Panc1 (cell line): ENCODE data around the gene IL17RE. TPM values are rescaled to one million over a fixed set of nuclear protein-coding genes. Genes with fewer than 3 reads are reported as not detected.

Experiments used
- ATAC-seq: fragments of 200-7000 bp; cut with Tn5 transposase; 2 replicates; pipeline ENCODE4 v1.9.1; 2020; ENCODE audit warnings: mild to moderate bottlenecking, moderate library complexity
- BruUV-seq: library from RNA; stranded (reverse); fragments of 400-500 nt; replicated peaks from 2 replicates; lab custom pipeline; 2021; lab: Mats Ljungman, UMichigan
- CTCF ChIA-PET: fragments of 300-600 bp; sonication (Branson Sonifier 250); formaldehyde crosslinking; loops from one replicate; lab custom pipeline; 2022; ENCODE audit warnings: antibody characterized with exemption; lab: Charles Lee
- POLR2A ChIA-PET: fragments of 300-600 bp; sonication (Branson Sonifier 250); formaldehyde crosslinking; loops from one replicate; lab custom pipeline; 2022; ENCODE audit warnings: antibody characterized with exemption; lab: Charles Lee
- DNase-seq: peaks from one replicate; pipeline ENCODE4 v3.0.0-alpha.2; 2010; ENCODE audit warnings: low read depth, low spot score
- H3K27ac ChIP-seq: 2 replicates; pipeline ENCODE4 v1.5.1; 2011; ENCODE audit warnings: mild to moderate bottlenecking, low read length, inconsistent platforms
- H3K27me3 ChIP-seq: fragments of 200-500 bp; sonication (Bioruptor generic); 2 replicates; pipeline ENCODE4 v1.6.0; 2014; ENCODE audit warnings: low read length, inconsistent platforms; ENCODE audit not compliant: control insufficient read depth, insufficient read depth
- H3K36me3 ChIP-seq: fragments of 200-500 bp; sonication (Bioruptor generic); 2 replicates; pipeline ENCODE4 v1.5.1; 2014; ENCODE audit warnings: inconsistent platforms, mild to moderate bottlenecking, low read length, moderate library complexity; ENCODE audit not compliant: control insufficient read depth, insufficient read depth
- H3K4me1 ChIP-seq: 2 replicates; pipeline ENCODE4 v1.5.1; 2011; ENCODE audit warnings: inconsistent platforms, mild to moderate bottlenecking, low read length, moderate library complexity; ENCODE audit not compliant: control insufficient read depth, insufficient read depth
- H3K4me3 ChIP-seq, 2 experiments: 2 replicates each; pipeline ENCODE4 v1.5.1; 2011 to 2012; ENCODE audit warnings: low read depth in 2 of 2, low read length in 2 of 2, mild to moderate bottlenecking in 2 of 2, inconsistent platforms in 1 of 2, moderate library complexity in 1 of 2
- H3K9me3 ChIP-seq: fragments of 200-500 bp; sonication (Bioruptor generic); 2 replicates; pipeline ENCODE4 v1.5.1; 2014; ENCODE audit warnings: low read depth, mild to moderate bottlenecking, inconsistent platforms, low read length, moderate library complexity; ENCODE audit not compliant: control insufficient read depth, insufficient read depth
- POLR2AphosphoS5 ChIP-seq: IDR thresholded peaks from 2 replicates; pipeline ENCODE4 v1.6.1; 2012; ENCODE audit warnings: mild to moderate bottlenecking, low read depth, low read length, moderate library complexity
- SIN3A ChIP-seq: IDR thresholded peaks from 2 replicates; pipeline ENCODE4 v1.6.1; 2012; ENCODE audit warnings: low read depth, mild to moderate bottlenecking, low read length, moderate library complexity, borderline replicate concordance; ENCODE audit not compliant: insufficient read depth
- TCF7L2 ChIP-seq: IDR thresholded peaks from 2 replicates; pipeline ENCODE4 v1.6.1; 2011; ENCODE audit warnings: mild to moderate bottlenecking, low read depth, low read length, inconsistent platforms
- in situ Hi-C: cut with HindIII; loops from 2 replicates; pipeline ENCODE4 v1.10.0; 2016; ENCODE audit warnings: low sequenced_read_pairs, low pct_unique_long_range_greater_than_20kb
- intact Hi-C: fragments of 100-400 bp; cut with micrococcal nuclease; formaldehyde crosslinking; loops from one replicate; pipeline ENCODE4 v1.10.0; 2022; ENCODE audit not compliant: unreplicated experiment
- total RNA-seq: library from RNA; stranded (reverse); gene quantifications from one replicate; pipeline ENCODE4 v1.2.1, GENCODE V29; 2021; ENCODE audit not compliant: unreplicated experiment
- TF ChIP-seq, protein P1 (sequence below): fragments of 450-650 bp; IDR thresholded peaks from 2 replicates; pipeline ENCODE4 v1.5.1; 2017; ENCODE audit warnings: mild to moderate bottlenecking
- TF ChIP-seq, protein P2 (sequence below), 2 experiments: IDR thresholded peaks; 2 replicates each; pipeline ENCODE4 v1.6.1; 2011 to 2012; ENCODE audit warnings: low read depth in 2 of 2, control low read depth in 1 of 2, low read length in 1 of 2, mild to moderate bottlenecking in 1 of 2, moderate library complexity in 1 of 2; ENCODE audit not compliant: insufficient read depth in 1 of 2

IL17RE gene
- total RNA-seq, 1 experiment from 2014 or later, result 1.1 TPM

DNA sequence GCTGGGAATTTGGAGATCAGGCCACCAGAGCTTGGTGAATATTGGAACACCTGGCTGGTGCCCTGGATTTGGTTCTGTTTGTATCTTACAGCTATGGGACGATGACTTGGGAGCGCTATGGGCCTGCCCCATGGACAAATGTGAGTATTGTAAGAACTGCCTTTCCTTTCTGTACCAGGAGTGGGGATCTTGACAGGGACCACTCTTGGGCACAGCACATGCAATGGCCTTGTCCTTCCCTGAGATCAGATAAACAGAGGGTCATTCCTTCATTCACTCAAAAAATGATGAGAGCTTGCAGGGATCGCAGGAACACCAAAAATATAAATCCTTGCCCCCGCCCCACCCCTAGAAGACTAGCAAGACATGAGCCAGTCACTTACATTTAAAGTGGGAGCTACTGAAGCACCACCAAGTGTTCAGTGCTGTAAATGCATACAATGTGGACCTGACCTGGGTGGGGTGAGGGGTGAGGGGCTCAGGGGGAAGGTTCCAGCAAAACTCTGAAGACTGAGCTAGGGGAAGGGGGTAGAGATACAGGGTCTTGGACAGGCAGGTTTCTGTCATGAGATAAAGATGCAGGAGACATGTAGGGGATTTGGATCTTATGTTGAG lies 28.3 kb downstream of the IL17RE start:
- Histone ChIP-seq H3K4me3 (no peak overlapping the region), H3K4me1 (0 out of 2 replicates have a peak, but pooled peaks cover 4% of the 10 kb centered on the region), H3K9me3 (no peaks in the 10 kb centered on the region), H3K27ac (no peak overlapping the region), H3K27me3 (no peaks in the 10 kb centered on the region), H3K36me3 (no peaks in the 10 kb centered on the region)
- ATAC-seq (no peak), DNase-seq (no peak)
- ChIA-PET POLR2A (no interaction called here), CTCF (interaction anchor here (0.7 kb wide), 1 partner anchor 15 kb away, joined by 11 read pairs; no protein-coding TSS in a partner anchor)
- no TSS peak for BruUV-seq
- TF ChIP-seq, protein P1, sequence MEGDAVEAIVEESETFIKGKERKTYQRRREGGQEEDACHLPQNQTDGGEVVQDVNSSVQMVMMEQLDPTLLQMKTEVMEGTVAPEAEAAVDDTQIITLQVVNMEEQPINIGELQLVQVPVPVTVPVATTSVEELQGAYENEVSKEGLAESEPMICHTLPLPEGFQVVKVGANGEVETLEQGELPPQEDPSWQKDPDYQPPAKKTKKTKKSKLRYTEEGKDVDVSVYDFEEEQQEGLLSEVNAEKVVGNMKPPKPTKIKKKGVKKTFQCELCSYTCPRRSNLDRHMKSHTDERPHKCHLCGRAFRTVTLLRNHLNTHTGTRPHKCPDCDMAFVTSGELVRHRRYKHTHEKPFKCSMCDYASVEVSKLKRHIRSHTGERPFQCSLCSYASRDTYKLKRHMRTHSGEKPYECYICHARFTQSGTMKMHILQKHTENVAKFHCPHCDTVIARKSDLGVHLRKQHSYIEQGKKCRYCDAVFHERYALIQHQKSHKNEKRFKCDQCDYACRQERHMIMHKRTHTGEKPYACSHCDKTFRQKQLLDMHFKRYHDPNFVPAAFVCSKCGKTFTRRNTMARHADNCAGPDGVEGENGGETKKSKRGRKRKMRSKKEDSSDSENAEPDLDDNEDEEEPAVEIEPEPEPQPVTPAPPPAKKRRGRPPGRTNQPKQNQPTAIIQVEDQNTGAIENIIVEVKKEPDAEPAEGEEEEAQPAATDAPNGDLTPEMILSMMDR, result peak; percentile 35; the same call in 1 of the 2 replicates
- no peak for TF ChIP-seq TCF7L2
- intact Hi-C loops (no loop called here), in situ Hi-C loops (no loop called here)

DNA sequence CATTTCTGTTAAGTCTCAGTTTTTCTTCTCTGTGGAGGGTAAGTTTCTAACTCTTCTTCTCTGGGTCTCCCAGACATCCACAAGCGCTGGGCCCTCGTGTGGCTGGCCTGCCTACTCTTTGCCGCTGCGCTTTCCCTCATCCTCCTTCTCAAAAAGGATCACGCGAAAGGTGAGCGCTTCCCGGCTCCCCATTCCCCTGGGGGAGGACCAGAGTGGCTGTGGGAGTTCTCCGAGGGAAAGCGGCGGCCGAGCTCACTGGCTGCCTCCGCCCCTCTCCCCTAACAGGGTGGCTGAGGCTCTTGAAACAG lies 29.8 kb downstream of the IL17RE start:
- H3K27me3 ChIP-seq, result no peaks in the 10 kb centered on the region
- in situ Hi-C loops (no loop called here), intact Hi-C loops (no loop called here)
- no peaks in the 10 kb centered on the region; the same call in 1 of the 2 replicates for H3K36me3 ChIP-seq
- BruUV-seq, result no TSS peak
- H3K4me3 ChIP-seq, result peak overlapping the region; percentile 66 to 72
- no peak for TF ChIP-seq POLR2AphosphoS5
- TF ChIP-seq, protein P2, sequence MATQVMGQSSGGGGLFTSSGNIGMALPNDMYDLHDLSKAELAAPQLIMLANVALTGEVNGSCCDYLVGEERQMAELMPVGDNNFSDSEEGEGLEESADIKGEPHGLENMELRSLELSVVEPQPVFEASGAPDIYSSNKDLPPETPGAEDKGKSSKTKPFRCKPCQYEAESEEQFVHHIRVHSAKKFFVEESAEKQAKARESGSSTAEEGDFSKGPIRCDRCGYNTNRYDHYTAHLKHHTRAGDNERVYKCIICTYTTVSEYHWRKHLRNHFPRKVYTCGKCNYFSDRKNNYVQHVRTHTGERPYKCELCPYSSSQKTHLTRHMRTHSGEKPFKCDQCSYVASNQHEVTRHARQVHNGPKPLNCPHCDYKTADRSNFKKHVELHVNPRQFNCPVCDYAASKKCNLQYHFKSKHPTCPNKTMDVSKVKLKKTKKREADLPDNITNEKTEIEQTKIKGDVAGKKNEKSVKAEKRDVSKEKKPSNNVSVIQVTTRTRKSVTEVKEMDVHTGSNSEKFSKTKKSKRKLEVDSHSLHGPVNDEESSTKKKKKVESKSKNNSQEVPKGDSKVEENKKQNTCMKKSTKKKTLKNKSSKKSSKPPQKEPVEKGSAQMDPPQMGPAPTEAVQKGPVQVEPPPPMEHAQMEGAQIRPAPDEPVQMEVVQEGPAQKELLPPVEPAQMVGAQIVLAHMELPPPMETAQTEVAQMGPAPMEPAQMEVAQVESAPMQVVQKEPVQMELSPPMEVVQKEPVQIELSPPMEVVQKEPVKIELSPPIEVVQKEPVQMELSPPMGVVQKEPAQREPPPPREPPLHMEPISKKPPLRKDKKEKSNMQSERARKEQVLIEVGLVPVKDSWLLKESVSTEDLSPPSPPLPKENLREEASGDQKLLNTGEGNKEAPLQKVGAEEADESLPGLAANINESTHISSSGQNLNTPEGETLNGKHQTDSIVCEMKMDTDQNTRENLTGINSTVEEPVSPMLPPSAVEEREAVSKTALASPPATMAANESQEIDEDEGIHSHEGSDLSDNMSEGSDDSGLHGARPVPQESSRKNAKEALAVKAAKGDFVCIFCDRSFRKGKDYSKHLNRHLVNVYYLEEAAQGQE (IDR thresholded peaks at IDR 0.05; ENCODE audit: insufficient read depth in 1 of 2, low read depth in 2 of 2, low read length in 1 of 2), result no peak
- TF ChIP-seq TCF7L2, result no peak
- no peak for TF ChIP-seq SIN3A
- TF ChIP-seq, protein P1, result no peak
- ATAC-seq (peak; percentile 0; the same call in 1 of the 2 replicates), DNase-seq (no peak)
- CTCF ChIA-PET, result interaction anchor here (0.6 to 2.1 kb wide), 11 partner anchors 12 to 939 kb away, joined by 3 to 16 read pairs (median 4); partner anchors contain the start of genes IL17RE and RPUSD3
- POLR2A ChIA-PET, result interaction anchor here (0.6 kb wide), 2 partner anchors 51 to 140 kb away, joined by 4 to 5 read pairs; partner anchors contain the start of gene ARPC4
- no peaks in the 10 kb centered on the region for H3K9me3 ChIP-seq
- 0 out of 2 replicates have a peak, but pooled peaks cover 4% of the 10 kb centered on the region for H3K4me1 ChIP-seq
- peak overlapping the region; percentile 65; the same call in 1 of the 2 replicates for H3K27ac ChIP-seq
